ENCODE results near the gene HOXC6.

The HOXC6 gene

Small RNAs within 50 kb of the gene (small RNA-seq; reads per million reads assigned to genes)
- 0 reads per million in 2 experiments for gene HOXC5
- 0 reads per million in 2 experiments for gene MIR196A2
- 0.16 to 0.84 reads per million in 2 experiments for gene MIR615

Data from SK-N-DZ (cell line).